ENCODE measurements around the gene POU3F2. TPM values are rescaled to one million over a fixed set of nuclear protein-coding genes. Genes with fewer than 3 reads are reported as not detected.

The POU3F2 gene
- total RNA-seq, 1 experiment from 2014 or later, result not detected

DNA sequence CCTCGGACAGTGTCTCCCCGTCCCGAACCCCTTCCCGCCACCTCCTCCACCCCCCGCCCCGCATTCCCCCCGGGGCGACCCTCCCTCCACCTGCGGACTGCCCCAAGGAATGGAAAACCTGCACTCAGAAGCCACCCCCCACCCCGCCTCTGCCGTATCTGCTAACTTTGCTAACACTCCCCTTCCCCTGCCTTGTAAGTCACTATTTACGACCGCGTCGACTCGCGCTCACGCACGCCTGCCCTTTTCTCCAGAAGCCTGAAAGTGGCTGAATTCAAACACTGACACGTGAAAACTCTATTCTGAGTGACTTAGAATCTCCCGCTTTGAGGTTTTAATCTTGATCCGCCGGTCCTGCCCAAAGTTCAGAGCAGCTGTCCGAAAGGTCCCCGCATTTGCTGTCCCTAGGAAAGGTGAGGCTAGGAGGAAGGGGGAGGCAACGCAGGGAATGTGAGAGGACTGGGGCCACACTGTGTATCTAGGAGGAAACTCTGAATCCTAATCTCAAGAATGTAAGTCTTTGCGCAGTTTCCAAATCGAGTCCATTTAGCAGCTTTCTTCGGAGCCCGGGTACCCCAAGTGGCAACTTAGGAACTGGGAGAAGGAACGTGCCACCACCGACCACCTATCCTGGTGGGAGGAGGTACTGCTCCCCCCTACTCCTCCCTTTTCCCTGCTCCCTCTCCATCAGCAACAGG, 9.3 kb upstream of the POU3F2 start:
- TF ChIP-seq, protein P1, sequence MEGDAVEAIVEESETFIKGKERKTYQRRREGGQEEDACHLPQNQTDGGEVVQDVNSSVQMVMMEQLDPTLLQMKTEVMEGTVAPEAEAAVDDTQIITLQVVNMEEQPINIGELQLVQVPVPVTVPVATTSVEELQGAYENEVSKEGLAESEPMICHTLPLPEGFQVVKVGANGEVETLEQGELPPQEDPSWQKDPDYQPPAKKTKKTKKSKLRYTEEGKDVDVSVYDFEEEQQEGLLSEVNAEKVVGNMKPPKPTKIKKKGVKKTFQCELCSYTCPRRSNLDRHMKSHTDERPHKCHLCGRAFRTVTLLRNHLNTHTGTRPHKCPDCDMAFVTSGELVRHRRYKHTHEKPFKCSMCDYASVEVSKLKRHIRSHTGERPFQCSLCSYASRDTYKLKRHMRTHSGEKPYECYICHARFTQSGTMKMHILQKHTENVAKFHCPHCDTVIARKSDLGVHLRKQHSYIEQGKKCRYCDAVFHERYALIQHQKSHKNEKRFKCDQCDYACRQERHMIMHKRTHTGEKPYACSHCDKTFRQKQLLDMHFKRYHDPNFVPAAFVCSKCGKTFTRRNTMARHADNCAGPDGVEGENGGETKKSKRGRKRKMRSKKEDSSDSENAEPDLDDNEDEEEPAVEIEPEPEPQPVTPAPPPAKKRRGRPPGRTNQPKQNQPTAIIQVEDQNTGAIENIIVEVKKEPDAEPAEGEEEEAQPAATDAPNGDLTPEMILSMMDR (IDR thresholded peaks at IDR 0.05; ENCODE audit: insufficient read depth in 1 of 2, low read depth in 1 of 2, low read length in 1 of 2, severe bottlenecking in 1 of 2, unreplicated experiment in 1 of 2), result no peak
- no peaks in the 10 kb centered on the region for H3K4me1 Mint-ChIP-seq (ENCODE audit: low read depth, unreplicated experiment)
- CTCF ChIA-PET, result no interaction called here
- Histone ChIP-seq H3K36me3 (ENCODE audit: control insufficient read depth, insufficient read depth, low read length) (no peaks in the 10 kb centered on the region), H3K4me1 (no peaks in the 10 kb centered on the region), H3K4me3 (ENCODE audit: low read depth, low read length) (no peak overlapping the region), H3K9me3 (no peaks in the 10 kb centered on the region), H3K27me3 (replicated peaks; ENCODE audit: control insufficient read depth, insufficient read depth, low read length) (peaks cover 2% of the 10 kb centered on the region; the same call in 1 of the 2 replicates)
- H3K4me3 Mint-ChIP-seq (ENCODE audit: unreplicated experiment), result peak overlapping the region; percentile 18
- H3K27ac Mint-ChIP-seq (ENCODE audit: unreplicated experiment), result no peak overlapping the region
- intact Hi-C loops (cut with micrococcal nuclease; ENCODE audit: unreplicated experiment), result no loop called here
- H3K36me3 Mint-ChIP-seq (ENCODE audit: insufficient read depth, unreplicated experiment), result no peaks in the 10 kb centered on the region
- H3K27me3 Mint-ChIP-seq (ENCODE audit: insufficient read depth, unreplicated experiment), result peaks cover 39% of the 10 kb centered on the region
- H3K9me3 Mint-ChIP-seq (ENCODE audit: unreplicated experiment), result no peaks in the 10 kb centered on the region
- no peak for DNase-seq
- BruUV-seq (replicated peaks), result no TSS peak
- POLR2A ChIA-PET, result no interaction called here

DNA sequence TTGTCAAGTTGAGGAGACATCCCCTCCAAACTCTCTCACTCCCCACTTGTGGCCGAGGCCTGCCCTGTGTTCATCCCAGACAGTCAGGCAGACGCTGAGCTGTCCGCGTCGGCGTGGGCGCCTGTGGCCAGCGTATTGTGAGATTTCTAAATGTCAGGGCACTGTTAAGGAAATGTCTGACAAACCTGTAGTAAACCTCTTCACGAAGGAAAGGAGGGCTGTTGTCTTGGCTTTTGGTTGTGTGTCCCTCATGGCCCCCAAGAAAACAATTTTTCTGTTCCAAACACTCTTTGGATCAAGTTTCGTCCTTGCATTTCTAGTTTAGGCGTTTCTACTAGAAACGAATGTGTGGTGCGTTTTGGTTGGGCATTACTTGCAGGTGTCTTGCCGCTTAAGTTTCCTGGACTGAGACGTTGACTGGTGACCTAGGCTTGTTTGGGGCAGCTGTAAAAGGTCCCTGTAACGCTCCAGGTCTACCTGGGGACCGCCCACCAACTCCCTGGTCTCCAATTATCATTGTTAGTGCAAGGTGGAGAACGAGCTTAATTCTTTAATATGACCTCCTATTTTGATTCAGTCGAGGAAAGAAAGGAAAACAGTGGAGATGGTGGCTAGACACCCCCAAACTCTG, 8.7 kb upstream of the POU3F2 start:
- H3K36me3 ChIP-seq (ENCODE audit: control insufficient read depth, insufficient read depth, low read length), result no peaks in the 10 kb centered on the region
- Mint-ChIP-seq H3K4me3 (ENCODE audit: unreplicated experiment) (no peak overlapping the region), H3K27ac (ENCODE audit: unreplicated experiment) (no peak overlapping the region), H3K36me3 (ENCODE audit: insufficient read depth, unreplicated experiment) (no peaks in the 10 kb centered on the region), H3K4me1 (ENCODE audit: low read depth, unreplicated experiment) (no peaks in the 10 kb centered on the region), H3K9me3 (ENCODE audit: unreplicated experiment) (no peaks in the 10 kb centered on the region), H3K27me3 (ENCODE audit: insufficient read depth, unreplicated experiment) (peaks cover 42% of the 10 kb centered on the region)
- TF ChIP-seq, protein P1 (IDR thresholded peaks at IDR 0.05; ENCODE audit: insufficient read depth in 1 of 2, low read depth in 1 of 2, low read length in 1 of 2, severe bottlenecking in 1 of 2, unreplicated experiment in 1 of 2), result no peak
- DNase-seq, result no peak
- H3K9me3 ChIP-seq, result no peaks in the 10 kb centered on the region
- CTCF ChIA-PET, result no interaction called here
- H3K4me3 ChIP-seq (ENCODE audit: low read depth, low read length), result no peak overlapping the region
- no TSS peak for BruUV-seq (replicated peaks)
- POLR2A ChIA-PET, result no interaction called here
- no peaks in the 10 kb centered on the region for H3K4me1 ChIP-seq
- H3K27me3 ChIP-seq (replicated peaks; ENCODE audit: control insufficient read depth, insufficient read depth, low read length), result peaks cover 4% of the 10 kb centered on the region
- intact Hi-C loops (cut with micrococcal nuclease; ENCODE audit: unreplicated experiment), result no loop called here

DNA sequence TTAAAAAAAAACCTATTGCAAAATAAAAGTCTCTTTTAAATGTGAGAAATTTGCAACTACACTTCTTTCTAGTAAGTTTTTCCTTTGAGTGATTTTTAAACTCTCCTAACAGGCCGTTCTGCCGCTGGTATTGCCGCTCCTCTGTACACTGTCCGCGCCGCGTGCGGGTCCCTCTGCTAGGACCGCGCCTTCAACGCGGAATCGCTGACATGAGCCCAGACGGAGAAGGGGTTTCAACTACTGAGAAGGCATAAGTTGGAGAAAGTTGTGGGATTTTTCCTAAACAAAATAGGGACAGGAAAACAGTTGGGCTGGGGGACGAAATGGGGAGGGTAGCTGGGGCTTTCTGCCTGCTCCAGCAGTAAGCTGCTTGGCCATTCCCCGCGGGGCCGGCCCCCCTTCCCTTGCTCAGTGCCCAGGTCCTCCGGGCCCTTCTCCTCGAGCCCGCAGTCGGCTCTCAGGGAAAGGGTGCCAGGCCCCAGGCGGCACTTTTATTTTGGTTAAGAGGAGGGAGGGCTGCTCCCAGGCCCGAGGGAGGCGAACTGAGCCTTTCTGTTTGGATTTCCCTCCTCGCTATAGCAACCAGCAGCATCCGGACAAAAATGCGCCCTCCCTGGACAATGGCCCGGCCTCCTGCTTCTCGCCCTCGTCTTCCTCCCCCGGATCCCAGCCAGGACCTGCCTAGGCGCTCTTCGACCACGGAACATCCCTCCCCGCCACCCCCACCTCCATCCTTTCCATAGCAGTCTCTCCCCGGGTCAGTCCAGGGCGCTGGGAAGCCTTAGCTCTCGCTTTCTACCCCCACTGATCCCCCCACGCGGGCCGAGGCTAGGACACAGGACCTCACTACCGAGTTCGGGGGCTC, 6.8 kb upstream of the POU3F2 start:
- Histone ChIP-seq H3K36me3 (ENCODE audit: control insufficient read depth, insufficient read depth, low read length) (no peaks in the 10 kb centered on the region), H3K9me3 (no peaks in the 10 kb centered on the region), H3K4me3 (ENCODE audit: low read depth, low read length) (no peak overlapping the region), H3K4me1 (peaks cover 13% of the 10 kb centered on the region; the same call in 1 of the 2 replicates), H3K27me3 (replicated peaks; ENCODE audit: control insufficient read depth, insufficient read depth, low read length) (peaks cover 9% of the 10 kb centered on the region)
- H3K36me3 Mint-ChIP-seq (ENCODE audit: insufficient read depth, unreplicated experiment), result no peaks in the 10 kb centered on the region
- no peak overlapping the region for H3K4me3 Mint-ChIP-seq (ENCODE audit: unreplicated experiment)
- H3K9me3 Mint-ChIP-seq (ENCODE audit: unreplicated experiment), result no peaks in the 10 kb centered on the region
- ChIA-PET POLR2A (no interaction called here), CTCF (no interaction called here)
- TF ChIP-seq, protein P1 (IDR thresholded peaks at IDR 0.05; ENCODE audit: insufficient read depth in 1 of 2, low read depth in 1 of 2, low read length in 1 of 2, severe bottlenecking in 1 of 2, unreplicated experiment in 1 of 2), result no peak
- peaks cover 52% of the 10 kb centered on the region for H3K27me3 Mint-ChIP-seq (ENCODE audit: insufficient read depth, unreplicated experiment)
- intact Hi-C loops (cut with micrococcal nuclease; ENCODE audit: unreplicated experiment), result no loop called here
- no peaks in the 10 kb centered on the region for H3K4me1 Mint-ChIP-seq (ENCODE audit: low read depth, unreplicated experiment)
- no TSS peak for BruUV-seq (replicated peaks)
- H3K27ac Mint-ChIP-seq (ENCODE audit: unreplicated experiment), result no peak overlapping the region
- DNase-seq, result no peak
